T47D (cell line): ENCODE results near the gene FNDC8.
"Not testable (repeated sequence)": the region's sequence is repeated elsewhere in the genome, so short reads cannot be mapped to it uniquely, and the experiment has no call there.

Source experiments
- DNase-seq, 2 experiments: peaks; one replicate each; pipeline versions ENCODE4 v3.0.0 to v3.0.0-alpha.2; 2011 to 2012; ENCODE audit warnings: low read depth in 1 of 2, low spot score in 1 of 2
- JUND ChIP-seq: IDR thresholded peaks from 2 replicates; pipeline ENCODE4 v1.6.1; 2012; ENCODE audit warnings: low read depth
- in situ Hi-C: cut with HindIII; loops from 2 replicates; pipeline ENCODE4 v1.10.0; 2016; ENCODE audit warnings: low sequenced_read_pairs, low pct_unique_long_range_greater_than_20kb

The FNDC8 gene

DNA sequence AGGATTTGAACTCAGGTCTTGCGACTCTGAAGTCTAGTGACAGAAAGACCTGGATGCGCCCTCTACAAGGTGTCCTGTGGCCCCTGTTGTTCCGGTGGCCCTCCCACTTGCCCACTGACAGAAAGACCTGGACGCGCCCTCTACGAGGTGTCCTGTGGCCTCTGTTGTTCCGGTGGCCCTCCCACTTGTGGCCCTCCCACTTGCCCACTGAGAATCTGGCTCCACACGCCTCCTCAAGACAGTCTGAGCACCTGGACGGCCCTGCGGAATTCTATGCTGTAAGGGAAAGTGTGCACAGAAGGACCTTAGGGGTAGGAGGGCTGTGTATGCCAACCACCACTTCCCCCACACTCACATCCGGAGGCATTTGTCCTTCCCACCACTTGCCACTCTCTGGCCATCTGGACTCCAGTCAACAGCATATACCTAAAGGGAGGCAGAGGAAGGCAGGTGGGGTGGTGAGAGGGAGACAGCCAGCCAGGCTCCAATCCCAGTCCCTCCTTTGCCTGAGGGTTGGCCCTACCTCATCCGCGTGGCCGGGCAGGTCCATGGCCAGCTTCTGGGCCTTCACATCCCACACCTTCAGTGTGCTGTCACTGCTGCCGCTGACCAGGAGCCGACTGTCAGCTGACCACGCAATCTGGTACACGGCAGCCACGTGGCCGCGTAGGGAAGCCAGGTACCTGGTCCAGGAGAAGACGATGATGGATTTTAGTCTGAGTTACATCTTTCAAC, 11.6 kb downstream of the FNDC8 start:
- DNase-seq: no peak
- in situ Hi-C loops: no loop called here

DNA sequence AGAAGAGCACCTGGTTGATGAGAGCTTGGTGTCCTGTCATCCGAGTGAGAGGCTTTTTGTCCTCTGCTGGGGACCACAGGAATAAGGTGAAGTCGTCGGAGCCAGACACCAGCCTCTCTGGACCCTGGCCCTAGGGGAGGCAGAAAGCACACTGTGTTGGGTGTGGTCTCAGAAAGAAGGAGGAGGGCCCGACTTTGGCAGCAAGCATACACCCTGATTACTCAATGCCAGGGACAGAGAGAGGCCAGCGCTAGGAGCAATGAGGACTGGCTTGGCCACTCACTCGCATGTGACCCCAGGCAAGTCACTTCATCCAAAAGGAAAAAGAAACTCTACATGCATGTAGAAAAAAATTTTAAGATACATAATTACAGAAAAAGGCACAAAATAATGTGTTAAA, 13.9 kb downstream of the FNDC8 start:
- no peak for TF ChIP-seq JUND
- in situ Hi-C loops: no loop called here
- DNase-seq: no peak

More for the DNA sequence above, 11.6 kb downstream of the FNDC8 start:
- TF ChIP-seq JUND: no peak

DNA sequence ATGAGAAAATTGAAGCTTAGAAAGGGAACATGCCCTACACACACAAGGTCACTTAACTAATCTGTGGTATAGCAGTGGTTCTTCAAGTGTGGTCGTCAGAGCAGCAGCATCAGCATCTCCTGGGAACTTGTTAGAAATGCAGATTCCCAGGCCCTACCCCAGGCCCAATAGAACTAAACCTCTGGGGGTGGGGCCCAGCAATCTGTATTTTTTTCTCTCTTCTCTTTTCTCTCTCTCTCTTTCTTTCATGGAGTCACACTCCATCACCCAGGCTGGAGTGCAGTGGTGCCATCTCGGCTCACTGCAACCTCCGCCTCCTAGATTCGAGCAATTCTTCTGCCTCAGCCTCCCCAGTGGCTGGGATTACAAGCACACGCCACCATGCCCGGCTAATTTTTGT, 16.8 kb downstream of the FNDC8 start:
- no peak for DNase-seq
- in situ Hi-C loops: no loop called here
- TF ChIP-seq JUND: no peak

DNA sequence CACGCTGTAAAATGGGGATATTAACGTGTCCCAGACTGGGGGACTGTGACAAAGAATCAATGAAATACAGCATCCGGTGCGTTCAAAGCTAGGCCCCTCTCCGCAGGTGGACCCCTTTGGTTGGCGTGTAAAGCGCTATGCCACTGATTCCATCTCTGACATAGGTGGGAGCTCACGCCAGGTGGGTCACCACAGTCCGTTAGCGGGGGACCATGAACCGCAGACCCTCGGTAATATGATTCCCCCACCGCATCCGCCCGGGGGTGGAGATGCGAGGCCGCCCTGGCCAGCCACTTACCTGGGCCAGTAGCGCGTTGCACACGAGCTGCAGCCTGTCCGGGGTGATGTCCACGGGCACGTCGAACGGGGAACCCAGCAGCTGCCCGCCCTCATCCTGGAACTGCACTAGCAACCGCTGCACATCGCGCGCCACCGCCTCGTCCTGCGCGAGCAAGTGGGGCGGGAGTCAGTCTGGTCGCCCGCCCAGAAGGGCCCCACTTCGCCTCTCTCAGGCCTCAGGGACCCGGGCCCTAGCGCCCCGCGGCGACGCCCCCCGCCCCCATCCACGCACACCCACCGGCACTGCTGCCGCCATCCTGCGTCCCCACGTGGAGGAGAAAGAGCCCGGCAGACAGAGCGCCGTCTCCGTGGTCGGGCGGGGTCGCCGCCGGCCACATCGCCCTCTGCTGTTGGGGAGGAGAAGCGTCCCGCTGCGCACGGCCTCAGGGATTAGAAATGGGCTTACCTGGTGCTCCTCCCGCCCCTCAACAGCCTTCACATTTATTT, 20.5 kb downstream of the FNDC8 start, which contains the start of gene NLE1:
NLE1 (minus strand) TSS at position 623 of the 786 bp plus-strand sequence; CDS start at position 595, 28 bp downstream.
- in situ Hi-C loops: no loop called here
- peak; percentile 86 to 91 for DNase-seq
- TF ChIP-seq JUND: no peak

DNA sequence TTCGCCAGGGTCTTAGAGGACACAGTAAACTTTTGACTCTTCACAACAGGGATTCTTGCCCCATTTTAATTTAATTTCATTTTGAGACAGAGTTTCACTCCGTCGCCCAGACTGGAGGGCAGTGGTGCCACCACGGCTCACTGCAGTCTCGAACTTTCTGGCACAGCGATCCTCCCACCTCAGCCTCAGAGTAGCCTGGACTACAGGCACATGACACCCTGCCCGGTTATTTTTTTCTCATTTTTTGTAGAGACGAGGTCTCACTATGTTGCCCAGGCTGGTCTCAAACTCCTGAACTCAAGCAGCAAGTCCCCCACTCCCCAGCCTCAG, 21.0 kb downstream of the FNDC8 start:
- no peak for TF ChIP-seq JUND
- in situ Hi-C loops: no loop called here

DNA sequence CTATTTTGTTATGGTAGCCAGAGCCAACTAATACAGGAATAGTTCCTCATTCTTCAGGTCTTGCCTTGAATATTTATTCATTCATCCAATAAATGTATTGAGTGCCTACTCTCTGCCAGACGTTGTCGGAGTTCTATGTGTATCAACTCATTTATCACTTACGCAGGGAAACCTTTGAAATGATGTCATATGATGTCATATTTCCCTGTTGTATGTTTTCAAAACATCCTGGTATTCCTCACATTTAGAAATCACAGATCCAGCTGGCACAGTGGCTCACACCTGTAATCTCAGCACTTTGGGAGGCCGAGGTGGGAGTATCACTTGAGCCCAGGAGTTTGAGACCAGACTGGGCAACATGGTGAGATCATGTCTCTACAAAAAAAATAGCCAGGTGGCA, 23.4 kb downstream of the FNDC8 start:
- in situ Hi-C loops: no loop called here
- no peak for DNase-seq
- no peak for TF ChIP-seq JUND

More for the DNA sequence above, 21.0 kb downstream of the FNDC8 start:
- DNase-seq: no peak

DNA sequence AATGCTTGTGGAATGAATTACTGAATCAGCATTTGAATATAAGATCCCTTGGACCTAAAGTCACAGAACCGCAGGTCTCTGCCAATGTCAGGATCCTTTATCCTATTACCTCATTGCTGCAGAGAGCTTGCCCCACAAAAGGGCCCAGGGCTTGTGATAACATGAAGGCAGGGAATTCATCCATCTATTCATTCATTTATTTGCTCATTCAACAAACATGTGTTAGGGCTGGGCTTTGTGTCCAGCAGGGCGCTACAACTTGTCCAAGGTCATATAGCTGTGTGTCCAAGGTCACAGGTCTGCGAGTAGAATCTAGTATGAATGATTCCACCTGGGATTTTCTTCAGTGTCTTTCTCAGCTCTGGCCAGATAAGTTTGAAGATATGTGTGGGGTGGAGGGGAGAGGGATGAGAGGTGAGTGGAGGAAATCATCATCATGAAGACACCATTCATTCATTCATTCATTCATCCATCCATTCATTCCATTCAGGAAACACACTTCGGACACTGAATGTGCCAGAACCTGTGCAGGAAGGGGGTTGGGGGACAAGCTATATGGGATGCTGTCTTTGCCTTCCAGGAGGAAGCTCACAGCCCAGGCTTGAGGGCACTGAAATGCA, 24.9 kb downstream of the FNDC8 start:
- no peak for DNase-seq
- in situ Hi-C loops: no loop called here
- no peak for TF ChIP-seq JUND

DNA sequence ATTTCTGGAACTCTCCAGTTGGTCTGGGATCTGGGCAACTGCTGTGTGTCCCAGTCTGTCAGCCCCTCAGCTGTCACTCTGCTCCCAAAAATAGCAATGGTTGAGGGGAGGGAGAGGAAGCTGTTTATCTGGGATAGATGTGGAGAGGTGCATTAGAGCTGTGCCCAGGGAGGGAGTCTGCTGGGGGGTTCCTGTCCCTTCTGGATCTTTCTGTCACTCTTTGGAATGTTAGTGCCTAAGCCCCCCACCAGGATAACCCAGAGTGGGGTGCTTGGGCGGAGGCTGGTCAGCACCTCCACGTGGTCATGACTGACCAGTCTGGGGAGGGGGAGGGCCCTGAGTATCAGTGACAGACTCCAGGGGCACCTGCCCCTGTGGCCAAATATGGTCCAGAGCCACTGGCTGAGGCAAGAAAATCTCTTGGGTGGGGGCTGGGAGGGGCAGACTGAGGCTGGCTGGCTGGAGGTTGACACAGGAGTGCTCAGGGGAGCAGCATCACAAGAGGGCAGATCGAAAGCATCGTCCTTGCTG, 26.0 kb downstream of the FNDC8 start, which contains the start of gene UNC45B:
UNC45B (plus strand) TSS at position 443 of the 531 bp plus-strand sequence. CDS start 447 bp downstream, outside the sequence.
- no peak for DNase-seq
- TF ChIP-seq JUND: no peak
- in situ Hi-C loops: no loop called here

DNA sequence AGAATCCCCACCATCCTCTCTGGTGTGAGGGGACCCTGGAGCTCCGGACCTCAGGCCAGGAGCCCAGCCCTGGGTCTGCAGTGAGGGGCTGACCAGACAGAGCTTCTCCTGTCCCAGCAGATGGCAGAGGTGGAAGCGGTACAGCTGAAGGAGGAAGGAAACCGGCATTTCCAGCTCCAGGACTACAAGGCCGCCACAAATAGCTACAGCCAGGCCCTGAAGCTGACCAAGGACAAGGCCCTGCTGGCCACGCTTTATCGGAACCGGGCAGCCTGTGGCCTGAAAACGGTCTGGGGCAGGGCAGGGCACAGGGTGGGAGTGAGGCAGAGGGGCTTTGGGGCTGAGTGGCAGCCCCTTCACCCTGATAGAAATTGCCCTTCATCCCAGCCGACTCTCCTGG, 26.7 kb downstream of the FNDC8 start:
- in situ Hi-C loops: no loop called here
- no peak for TF ChIP-seq JUND

DNA sequence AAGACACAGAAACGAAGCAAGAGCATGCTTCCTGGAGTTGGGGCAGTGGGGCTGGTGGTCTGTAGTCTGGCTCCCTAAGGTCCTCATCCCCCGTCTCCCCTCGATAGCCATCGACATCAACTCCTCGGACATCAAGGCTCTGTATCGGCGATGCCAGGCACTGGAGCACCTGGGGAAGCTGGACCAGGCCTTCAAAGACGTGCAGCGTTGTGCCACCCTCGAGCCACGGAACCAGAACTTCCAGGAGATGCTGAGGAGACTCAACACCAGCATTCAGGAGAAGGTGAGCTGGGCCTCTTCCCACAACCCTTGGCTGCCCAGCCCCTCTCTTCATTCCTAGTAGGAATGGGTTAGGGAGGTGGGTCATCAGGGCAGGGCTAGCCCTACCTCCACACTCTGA, 28.5 kb downstream of the FNDC8 start:
- in situ Hi-C loops: no loop called here
- TF ChIP-seq JUND: no peak
- no peak for DNase-seq

More for the DNA sequence above, 26.7 kb downstream of the FNDC8 start:
- peak; percentile 60 to 66 for DNase-seq

DNA sequence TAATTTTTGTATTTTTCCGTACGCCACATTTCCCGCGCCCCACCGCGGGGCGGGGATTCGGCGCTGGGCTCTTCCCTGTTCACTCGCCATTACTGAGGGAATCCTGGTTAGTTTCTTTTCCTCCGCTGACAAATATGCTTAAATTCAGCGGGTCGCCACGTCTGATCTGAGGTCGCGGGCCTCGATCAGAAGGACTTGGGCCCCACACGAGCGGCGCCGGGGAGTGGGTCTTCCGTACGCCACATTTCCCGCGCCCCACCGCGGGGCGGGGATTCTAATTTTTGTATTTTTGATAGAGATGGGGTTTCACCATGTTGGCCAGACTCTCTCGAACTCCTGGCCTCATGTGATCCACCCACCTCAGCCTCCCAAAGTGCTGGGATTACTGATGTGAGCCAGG, 29.7 kb downstream of the FNDC8 start:
- in situ Hi-C loops, DNase-seq: not testable (repeated sequence)

DNA sequence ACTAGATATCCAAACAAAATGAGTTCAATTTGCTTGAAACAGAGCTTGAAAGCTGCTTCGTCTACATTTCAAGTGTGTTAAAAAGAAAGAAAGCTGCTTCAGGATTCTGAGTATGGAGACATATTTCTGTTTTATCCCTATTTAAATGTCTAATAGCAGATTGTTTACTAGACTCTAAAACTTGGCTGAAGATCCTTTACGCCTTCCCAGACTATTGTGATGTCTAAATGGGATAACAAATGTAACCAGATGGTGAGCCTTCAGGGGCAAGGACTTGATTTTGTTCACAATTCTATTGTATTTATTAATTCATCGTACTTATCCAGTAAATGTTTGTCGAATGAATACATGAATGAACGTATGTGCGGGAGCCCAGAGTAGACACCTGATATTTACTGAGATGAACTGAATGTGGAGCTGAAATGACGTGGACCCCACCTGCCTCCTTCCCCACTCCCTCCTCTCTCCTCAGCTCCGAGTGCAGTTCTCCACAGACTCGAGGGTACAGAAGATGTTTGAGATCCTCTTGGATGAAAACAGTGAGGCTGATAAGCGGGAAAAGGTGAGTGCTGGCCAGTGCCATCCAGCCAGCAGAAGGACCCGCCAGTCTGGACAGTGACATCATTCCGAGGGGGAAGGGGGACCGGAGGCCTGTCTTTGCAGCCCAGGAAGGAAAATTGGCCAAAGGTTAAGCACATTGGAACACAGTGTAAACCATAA, 31.2 kb downstream of the FNDC8 start:
- in situ Hi-C loops: no loop called here
- no peak for TF ChIP-seq JUND
- no peak for DNase-seq
